ENCODE data around the gene CAMK1D.
"Not testable (repeated sequence)": the region's sequence is repeated elsewhere in the genome, so short reads cannot be mapped to it uniquely, and the experiment has no call there.

Gene CAMK1D

GRCh38 chr10:12810046-12810445 is 460.7 kb downstream of the CAMK1D start:
- not testable (repeated sequence) for H4K8ac ChIP-seq (ENCODE audit: low read depth, low read length); H3K4me1 ChIP-seq (ENCODE audit: control insufficient read depth, low read depth, low read length); H4K5ac ChIP-seq (ENCODE audit: low read length); H3K79me2 ChIP-seq (ENCODE audit: control insufficient read depth, insufficient read depth, low read length); H3K27me3 ChIP-seq (ENCODE audit: insufficient read depth, low read length, poor library complexity); H3K23ac ChIP-seq (ENCODE audit: low read length); H2BK5ac ChIP-seq (ENCODE audit: low read length); DNase-seq; H3K56ac ChIP-seq (ENCODE audit: low read length); H2BK15ac ChIP-seq (replicated peaks; ENCODE audit: low read depth); H3K27ac ChIP-seq (ENCODE audit: low read depth, low read length); H2AK5ac ChIP-seq (ENCODE audit: low read length); H3K4me2 ChIP-seq (ENCODE audit: low read length); H3K79me1 ChIP-seq (ENCODE audit: low read length); H3K9ac ChIP-seq (ENCODE audit: low read length); H3K4me3 ChIP-seq (ENCODE audit: low read length); H3K36me3 ChIP-seq (ENCODE audit: control insufficient read depth, insufficient read depth, low read length); H3K4ac ChIP-seq (ENCODE audit: low read depth, low read length); H3K18ac ChIP-seq (ENCODE audit: low read length); H2BK120ac ChIP-seq (ENCODE audit: low read depth, low read length)
- no CpG with 5 or more reads among the region's 6 CpGs for WGBS (ENCODE audit: extremely low coverage, insufficient coverage, low lambda C conversion rate)

- Histone ChIP-seq H2AK5ac (ENCODE audit: low read length) (no peak overlapping the region), H3K79me2 (ENCODE audit: control insufficient read depth, insufficient read depth, low read length) (no peaks in the 10 kb centered on the region), H4K8ac (ENCODE audit: low read depth, low read length) (no peak overlapping the region), H3K9ac (ENCODE audit: low read length) (no peak overlapping the region), H3K27me3 (ENCODE audit: insufficient read depth, low read length, poor library complexity) (no peaks in the 10 kb centered on the region), H3K4me2 (ENCODE audit: low read length) (no peak overlapping the region), H3K36me3 (ENCODE audit: control insufficient read depth, insufficient read depth, low read length) (no peaks in the 10 kb centered on the region), H3K4me3 (ENCODE audit: low read length) (no peak overlapping the region), H2BK5ac (ENCODE audit: low read length) (no peak overlapping the region), H3K23ac (ENCODE audit: low read length) (no peak overlapping the region), H3K18ac (ENCODE audit: low read length) (no peak overlapping the region), H3K79me1 (ENCODE audit: low read length) (no peaks in the 10 kb centered on the region), H3K4me1 (ENCODE audit: control insufficient read depth, low read depth, low read length) (no peaks in the 10 kb centered on the region), H2BK120ac (ENCODE audit: low read depth, low read length) (no peak overlapping the region), H3K27ac (ENCODE audit: low read depth, low read length) (no peak overlapping the region), H4K5ac (ENCODE audit: low read length) (no peak overlapping the region), H3K56ac (ENCODE audit: low read length) (no peak overlapping the region), H3K4ac (ENCODE audit: low read depth, low read length) (no peak overlapping the region), H2BK15ac (replicated peaks; ENCODE audit: low read depth) (no peak overlapping the region)
- WGBS (ENCODE audit: extremely low coverage, insufficient coverage, low lambda C conversion rate), result no CpG with 5 or more reads among the region's 14 CpGs
- DNase-seq, result no peak
These were observed 462.5 kb downstream of the CAMK1D start for GRCh38 chr10:12811826-12812225.

GRCh38 chr10:12812571-12812970 is 463.2 kb downstream of the CAMK1D start:
- no peak for DNase-seq
- no peak overlapping the region for H3K4me2 ChIP-seq (ENCODE audit: low read length)
- H4K8ac ChIP-seq (ENCODE audit: low read depth, low read length), result no peak overlapping the region
- no peak overlapping the region for H2BK120ac ChIP-seq (ENCODE audit: low read depth, low read length)
- H3K9ac ChIP-seq (ENCODE audit: low read length), result no peak overlapping the region
- H3K27me3 ChIP-seq (ENCODE audit: insufficient read depth, low read length, poor library complexity), result no peaks in the 10 kb centered on the region
- no peak overlapping the region for H4K5ac ChIP-seq (ENCODE audit: low read length)
- H3K4me3 ChIP-seq (ENCODE audit: low read length), result no peak overlapping the region
- H3K79me2 ChIP-seq (ENCODE audit: control insufficient read depth, insufficient read depth, low read length), result no peaks in the 10 kb centered on the region
- H2BK15ac ChIP-seq (replicated peaks; ENCODE audit: low read depth), result no peak overlapping the region
- H3K4me1 ChIP-seq (ENCODE audit: control insufficient read depth, low read depth, low read length), result no peaks in the 10 kb centered on the region
- H3K23ac ChIP-seq (ENCODE audit: low read length), result no peak overlapping the region
- no CpG with 5 or more reads among the region's 10 CpGs for WGBS (ENCODE audit: extremely low coverage, insufficient coverage, low lambda C conversion rate)
- no peak overlapping the region for H3K56ac ChIP-seq (ENCODE audit: low read length)
- no peak overlapping the region for H3K4ac ChIP-seq (ENCODE audit: low read depth, low read length)
- H2AK5ac ChIP-seq (ENCODE audit: low read length), result no peak overlapping the region
- no peak overlapping the region for H3K27ac ChIP-seq (ENCODE audit: low read depth, low read length)
- no peaks in the 10 kb centered on the region for H3K79me1 ChIP-seq (ENCODE audit: low read length)
- no peaks in the 10 kb centered on the region for H3K36me3 ChIP-seq (ENCODE audit: control insufficient read depth, insufficient read depth, low read length)
- H2BK5ac ChIP-seq (ENCODE audit: low read length), result no peak overlapping the region
- H3K18ac ChIP-seq (ENCODE audit: low read length), result no peak overlapping the region

GRCh38 chr10:12814166-12814565 is 464.8 kb downstream of the CAMK1D start:
- H3K4me2 ChIP-seq (ENCODE audit: low read length), result no peak overlapping the region
- H2BK5ac ChIP-seq (ENCODE audit: low read length), result no peak overlapping the region
- no peaks in the 10 kb centered on the region for H3K27me3 ChIP-seq (ENCODE audit: insufficient read depth, low read length, poor library complexity)
- no peak overlapping the region for H3K4ac ChIP-seq (ENCODE audit: low read depth, low read length)
- H3K4me3 ChIP-seq (ENCODE audit: low read length), result no peak overlapping the region
- no peaks in the 10 kb centered on the region for H3K79me2 ChIP-seq (ENCODE audit: control insufficient read depth, insufficient read depth, low read length)
- no peak overlapping the region for H3K9ac ChIP-seq (ENCODE audit: low read length)
- H4K5ac ChIP-seq (ENCODE audit: low read length), result no peak overlapping the region
- no peak overlapping the region for H3K27ac ChIP-seq (ENCODE audit: low read depth, low read length)
- no peak for DNase-seq
- no peaks in the 10 kb centered on the region for H3K36me3 ChIP-seq (ENCODE audit: control insufficient read depth, insufficient read depth, low read length)
- H3K18ac ChIP-seq (ENCODE audit: low read length), result no peak overlapping the region
- H2BK15ac ChIP-seq (replicated peaks; ENCODE audit: low read depth), result no peak overlapping the region
- H2BK120ac ChIP-seq (ENCODE audit: low read depth, low read length), result no peak overlapping the region
- H3K79me1 ChIP-seq (ENCODE audit: low read length), result no peaks in the 10 kb centered on the region
- H3K23ac ChIP-seq (ENCODE audit: low read length), result no peak overlapping the region
- H4K8ac ChIP-seq (ENCODE audit: low read depth, low read length), result no peak overlapping the region
- H3K4me1 ChIP-seq (ENCODE audit: control insufficient read depth, low read depth, low read length), result no peaks in the 10 kb centered on the region
- H3K56ac ChIP-seq (ENCODE audit: low read length), result no peak overlapping the region
- no CpG with 5 or more reads among the region's 9 CpGs for WGBS (ENCODE audit: extremely low coverage, insufficient coverage, low lambda C conversion rate)
- H2AK5ac ChIP-seq (ENCODE audit: low read length), result no peak overlapping the region

- H3K27ac ChIP-seq (ENCODE audit: low read depth, low read length), result no peak overlapping the region
- no peak overlapping the region for H3K4me3 ChIP-seq (ENCODE audit: low read length)
- H3K4me1 ChIP-seq (ENCODE audit: control insufficient read depth, low read depth, low read length), result no peaks in the 10 kb centered on the region
- no peak overlapping the region for H2AK5ac ChIP-seq (ENCODE audit: low read length)
- no peak overlapping the region for H4K5ac ChIP-seq (ENCODE audit: low read length)
- H3K23ac ChIP-seq (ENCODE audit: low read length), result no peak overlapping the region
- H3K79me2 ChIP-seq (ENCODE audit: control insufficient read depth, insufficient read depth, low read length), result no peaks in the 10 kb centered on the region
- H3K27me3 ChIP-seq (ENCODE audit: insufficient read depth, low read length, poor library complexity), result no peaks in the 10 kb centered on the region
- DNase-seq, result peak; percentile 10
- H2BK5ac ChIP-seq (ENCODE audit: low read length), result no peak overlapping the region
- no peaks in the 10 kb centered on the region for H3K79me1 ChIP-seq (ENCODE audit: low read length)
- H3K56ac ChIP-seq (ENCODE audit: low read length), result peak overlapping the region; percentile 38
- H2BK120ac ChIP-seq (ENCODE audit: low read depth, low read length), result no peak overlapping the region
- H3K36me3 ChIP-seq (ENCODE audit: control insufficient read depth, insufficient read depth, low read length), result no peaks in the 10 kb centered on the region
- H3K4me2 ChIP-seq (ENCODE audit: low read length), result no peak overlapping the region
- H2BK15ac ChIP-seq (replicated peaks; ENCODE audit: low read depth), result no peak overlapping the region
- WGBS (ENCODE audit: extremely low coverage, insufficient coverage, low lambda C conversion rate), result no CpG with 5 or more reads among the region's 7 CpGs
- H3K18ac ChIP-seq (ENCODE audit: low read length), result no peak overlapping the region
- H3K9ac ChIP-seq (ENCODE audit: low read length), result no peak overlapping the region
- H4K8ac ChIP-seq (ENCODE audit: low read depth, low read length), result no peak overlapping the region
- no peak overlapping the region for H3K4ac ChIP-seq (ENCODE audit: low read depth, low read length)
These were observed 469.7 kb downstream of the CAMK1D start for GRCh38 chr10:12819071-12819470.

GRCh38 chr10:12819656-12820055 is 470.3 kb downstream of the CAMK1D start:
- WGBS (ENCODE audit: extremely low coverage, insufficient coverage, low lambda C conversion rate), result no CpG with 5 or more reads among the region's 10 CpGs
- no peak overlapping the region for H3K27ac ChIP-seq (ENCODE audit: low read depth, low read length)
- no peak overlapping the region for H3K18ac ChIP-seq (ENCODE audit: low read length)
- no peak overlapping the region for H4K8ac ChIP-seq (ENCODE audit: low read depth, low read length)
- H3K4me3 ChIP-seq (ENCODE audit: low read length), result no peak overlapping the region
- H3K79me2 ChIP-seq (ENCODE audit: control insufficient read depth, insufficient read depth, low read length), result no peaks in the 10 kb centered on the region
- H3K27me3 ChIP-seq (ENCODE audit: insufficient read depth, low read length, poor library complexity), result no peaks in the 10 kb centered on the region
- H3K4ac ChIP-seq (ENCODE audit: low read depth, low read length), result no peak overlapping the region
- no peak overlapping the region for H3K56ac ChIP-seq (ENCODE audit: low read length)
- H2BK120ac ChIP-seq (ENCODE audit: low read depth, low read length), result no peak overlapping the region
- H2AK5ac ChIP-seq (ENCODE audit: low read length), result no peak overlapping the region
- H2BK5ac ChIP-seq (ENCODE audit: low read length), result no peak overlapping the region
- H3K9ac ChIP-seq (ENCODE audit: low read length), result no peak overlapping the region
- H3K4me1 ChIP-seq (ENCODE audit: control insufficient read depth, low read depth, low read length), result no peaks in the 10 kb centered on the region
- H4K5ac ChIP-seq (ENCODE audit: low read length), result no peak overlapping the region
- H3K36me3 ChIP-seq (ENCODE audit: control insufficient read depth, insufficient read depth, low read length), result no peaks in the 10 kb centered on the region
- H2BK15ac ChIP-seq (replicated peaks; ENCODE audit: low read depth), result no peak overlapping the region
- no peaks in the 10 kb centered on the region for H3K79me1 ChIP-seq (ENCODE audit: low read length)
- no peak for DNase-seq
- no peak overlapping the region for H3K4me2 ChIP-seq (ENCODE audit: low read length)
- H3K23ac ChIP-seq (ENCODE audit: low read length), result no peak overlapping the region
